ENCODE results near the gene USP46.

Gene USP46

DNA sequence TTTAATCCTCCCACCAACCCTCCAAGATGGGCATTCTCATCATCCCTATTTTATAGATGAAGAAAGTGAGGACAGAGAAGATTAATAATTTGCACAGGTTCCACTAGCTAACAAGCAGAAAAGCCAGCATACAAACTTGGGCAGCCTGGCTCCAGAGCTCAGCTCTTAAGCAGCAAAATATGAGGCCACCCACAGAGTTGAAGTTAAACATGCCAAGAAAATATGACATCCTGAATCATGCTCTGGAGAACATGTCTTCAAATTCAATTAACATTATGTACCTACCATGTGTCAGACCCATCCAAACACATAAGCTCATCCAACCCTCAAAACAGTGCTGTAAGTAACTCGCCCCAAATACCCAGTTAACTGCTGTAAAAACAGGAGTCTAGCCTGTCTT lies 33.9 kb downstream of the USP46 start:
- no peak for DNase-seq (ENCODE audit: low read depth, low spot score)
- H3K27ac ChIP-seq = no peak overlapping the region

- DNase-seq (ENCODE audit: low read depth, low spot score) = peak; percentile 5
These were observed 36.5 kb downstream of the USP46 start for GRCh38 chr4:52622564-52622963.

DNA sequence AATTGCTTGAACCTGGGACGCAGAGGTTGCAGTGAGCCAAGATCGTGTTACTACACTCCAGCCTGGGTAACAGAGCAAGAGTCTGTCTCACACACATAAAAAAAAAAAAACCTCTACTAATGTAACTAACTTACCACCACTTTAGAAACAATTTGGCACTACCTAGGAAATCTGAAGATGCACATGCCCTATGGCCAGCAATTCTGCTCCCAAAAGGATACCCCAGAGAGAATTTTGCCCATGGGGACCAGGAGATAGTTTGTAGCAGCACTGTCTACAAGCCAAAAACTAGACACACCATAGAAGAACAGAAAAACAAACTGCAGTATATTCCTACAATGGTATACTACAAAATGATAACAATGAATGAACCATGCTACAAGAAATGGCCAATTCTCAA lies 37.5 kb downstream of the USP46 start:
- H3K27ac ChIP-seq = no peak overlapping the region
- no peak for DNase-seq (ENCODE audit: low read depth, low spot score)

More at GRCh38 chr4:52622564-52622963, 36.5 kb downstream of the USP46 start:
- peak overlapping the region; percentile 19 for H3K27ac ChIP-seq

DNA sequence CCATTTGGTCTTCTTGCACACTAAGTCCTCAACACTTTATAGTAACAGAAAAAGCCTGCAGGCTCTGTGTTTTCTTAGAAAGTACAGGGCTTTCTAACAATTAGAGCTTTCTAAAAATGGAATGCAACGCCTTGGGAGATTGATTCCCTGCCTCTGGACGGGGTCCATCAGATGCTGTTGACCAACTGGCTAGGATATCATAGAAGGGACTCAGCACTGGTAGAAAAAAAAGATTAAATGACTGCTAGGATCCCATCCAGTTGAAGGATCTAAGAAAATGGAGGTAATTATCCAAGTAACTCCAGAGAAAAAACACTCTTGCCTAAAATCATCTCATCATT lies 39.5 kb downstream of the USP46 start:
- no peak for DNase-seq (ENCODE audit: low read depth, low spot score)

DNA sequence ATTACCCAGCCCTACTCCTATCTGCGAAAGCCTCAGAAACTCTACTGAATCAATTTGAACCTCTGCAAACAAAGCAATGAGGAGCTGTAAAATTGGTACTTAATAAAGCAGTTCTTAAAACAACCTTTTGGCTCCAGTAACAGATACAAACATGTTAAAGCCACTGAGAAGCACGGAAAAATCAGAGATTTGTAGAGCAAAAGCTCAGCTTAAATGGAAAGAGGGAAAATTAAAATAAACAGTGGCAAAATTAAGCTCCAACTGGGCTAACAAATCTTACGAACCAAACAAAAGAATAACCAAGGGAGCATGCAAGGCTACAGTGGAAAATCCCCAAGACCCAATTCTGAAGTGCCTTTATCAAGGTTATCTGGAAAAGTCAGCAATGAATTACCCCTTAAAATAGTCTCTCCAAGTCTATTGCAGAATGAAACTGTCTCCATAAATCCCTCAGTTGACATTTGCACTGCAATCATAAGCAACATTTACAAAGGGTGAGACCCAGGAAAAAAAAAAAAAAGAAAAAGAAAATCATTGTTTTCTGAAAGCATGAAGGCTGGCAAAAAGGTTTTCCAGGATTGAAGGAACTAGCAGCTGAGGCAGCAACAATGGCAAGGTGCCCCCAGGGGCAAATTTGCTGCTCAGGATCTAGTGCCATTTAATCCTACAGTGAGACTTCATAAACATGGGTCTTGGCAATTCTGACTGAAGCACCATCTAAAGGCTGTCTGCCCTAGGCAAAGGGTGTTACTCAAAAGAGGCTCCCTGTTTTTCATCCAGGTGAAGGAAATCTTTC lies 40.1 kb downstream of the USP46 start:
- no peak for DNase-seq (ENCODE audit: low read depth, low spot score)
- no peak overlapping the region for H3K27ac ChIP-seq

More for the DNA sequence above, 39.5 kb downstream of the USP46 start:
- no peak overlapping the region for H3K27ac ChIP-seq

DNA sequence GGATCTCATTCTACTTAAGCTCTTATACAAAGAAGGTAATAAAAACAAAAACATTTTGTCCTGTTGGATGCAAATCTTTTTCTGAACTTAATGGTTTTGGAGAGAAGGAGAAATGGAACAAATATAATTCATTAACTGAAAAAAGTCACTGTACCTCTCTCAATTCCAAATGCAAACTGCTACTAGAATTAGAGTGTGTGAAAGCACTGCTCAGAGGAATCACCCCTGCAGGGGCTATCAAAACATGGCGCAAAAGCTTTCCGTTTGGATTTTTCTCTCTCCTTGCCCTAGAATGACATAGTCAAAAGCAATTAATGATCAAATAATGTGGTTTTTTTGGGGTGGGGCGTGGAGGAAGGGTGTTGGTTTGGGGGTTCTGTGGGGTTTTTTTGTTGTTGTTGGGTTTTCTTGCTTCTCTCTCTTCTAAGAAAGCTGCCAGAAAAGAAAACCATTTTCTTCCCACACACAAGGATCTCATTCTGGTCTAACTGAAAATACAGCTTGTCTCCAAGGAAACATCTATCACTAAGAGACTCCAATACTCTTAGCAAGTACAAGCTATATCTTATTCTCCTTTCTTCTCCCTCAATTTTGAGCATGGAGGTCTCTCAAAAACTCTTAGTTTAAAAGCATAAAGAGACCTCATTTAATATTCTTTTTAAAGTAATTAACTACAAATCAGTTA lies 41.6 kb downstream of the USP46 start:
- no peak for DNase-seq (ENCODE audit: low read depth, low spot score)
- H3K27ac ChIP-seq = no peak overlapping the region

DNA sequence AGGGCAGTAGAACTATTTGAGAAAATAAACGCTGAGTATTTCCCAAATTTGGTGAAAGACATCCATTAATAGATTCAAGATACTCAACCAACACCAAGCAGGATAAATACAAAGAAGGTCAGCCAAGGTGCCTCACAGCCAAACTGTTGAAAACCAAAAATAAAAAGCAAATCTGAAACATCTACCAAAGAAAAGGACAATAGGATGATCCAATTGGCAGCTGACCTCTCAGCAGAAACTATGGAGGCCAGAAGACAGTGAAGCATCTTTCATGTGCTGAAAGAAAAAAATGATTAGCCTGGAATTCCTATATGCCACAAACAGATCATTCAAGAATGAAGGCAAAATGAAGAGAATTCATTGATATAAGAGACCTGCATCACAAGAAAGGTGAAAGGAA lies 44.9 kb downstream of the USP46 start:
- H3K27ac ChIP-seq = no peak overlapping the region
- DNase-seq (ENCODE audit: low read depth, low spot score) = no peak

- no peak overlapping the region for H3K27ac ChIP-seq
- DNase-seq (ENCODE audit: low read depth, low spot score) = no peak
These were observed 46.8 kb downstream of the USP46 start for GRCh38 chr4:52612341-52612740.

- no peak for DNase-seq (ENCODE audit: low read depth, low spot score)
- H3K27ac ChIP-seq = no peak overlapping the region
These were observed 48.0 kb downstream of the USP46 start for GRCh38 chr4:52611030-52611555.

GRCh38 chr4:52606726-52607125 lies 52.4 kb downstream of the USP46 start:
- H3K27ac ChIP-seq = no peak overlapping the region
- no peak for DNase-seq (ENCODE audit: low read depth, low spot score)

DNA sequence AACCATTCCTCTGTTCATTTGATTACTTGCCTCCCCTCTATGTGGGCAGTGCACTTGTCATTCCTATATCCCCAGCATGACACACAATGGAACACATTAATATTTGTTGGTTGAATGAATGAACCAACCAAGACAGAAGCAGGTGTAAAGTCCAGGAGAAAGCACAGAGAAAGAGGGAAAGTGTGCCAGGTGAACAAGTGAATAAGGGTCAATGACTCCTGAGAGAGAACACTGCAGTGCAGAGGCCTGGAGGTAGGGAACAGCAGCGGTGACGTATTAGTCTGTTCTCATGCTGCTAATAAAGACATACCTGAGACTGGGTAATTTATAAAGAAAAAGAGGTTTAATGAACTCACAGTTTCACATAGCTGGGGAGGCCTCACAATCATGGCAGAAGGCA lies 53.1 kb downstream of the USP46 start:
- H3K27ac ChIP-seq = no peak overlapping the region
- DNase-seq (ENCODE audit: low read depth, low spot score) = no peak

- DNase-seq (ENCODE audit: low read depth, low spot score) = no peak
- H3K27ac ChIP-seq = no peak overlapping the region
These were observed 54.9 kb downstream of the USP46 start for GRCh38 chr4:52604215-52604614.

- DNase-seq (ENCODE audit: low read depth, low spot score) = no peak
- no peak overlapping the region for H3K27ac ChIP-seq
These were observed 58.8 kb downstream of the USP46 start for GRCh38 chr4:52600275-52600674.

GRCh38 chr4:52595001-52595400 lies 64.1 kb downstream of the USP46 start:
- DNase-seq (ENCODE audit: low read depth, low spot score) = no peak
- H3K27ac ChIP-seq = no peak overlapping the region

DNA sequence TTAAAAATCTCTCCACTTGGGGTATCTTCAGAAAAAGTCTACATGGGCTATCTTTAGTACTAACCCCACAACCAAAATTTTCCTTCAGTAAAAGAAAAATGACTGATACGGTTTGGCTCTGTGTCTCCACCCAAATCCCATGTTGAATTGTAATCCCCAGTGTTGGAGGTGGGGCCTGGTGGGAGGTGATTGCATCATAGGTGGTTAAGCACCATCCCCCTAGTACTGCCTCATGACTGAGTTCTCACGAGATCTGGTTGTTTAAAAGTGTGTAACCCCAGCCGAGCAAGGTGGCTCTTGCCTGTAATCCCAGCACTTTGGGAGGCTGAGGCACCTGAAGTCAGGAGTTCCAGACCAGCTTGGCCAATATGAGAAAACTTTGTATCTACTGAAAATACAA lies 66.8 kb downstream of the USP46 start:
- DNase-seq (ENCODE audit: low read depth, low spot score) = no peak
- H3K27ac ChIP-seq = no peak overlapping the region

GRCh38 chr4:52588771-52589591 lies 70.1 kb downstream of the USP46 start:
- peak overlapping the region; percentile 25 for H3K27ac ChIP-seq
- peak; percentile 68 for DNase-seq (ENCODE audit: low read depth, low spot score)

DNA sequence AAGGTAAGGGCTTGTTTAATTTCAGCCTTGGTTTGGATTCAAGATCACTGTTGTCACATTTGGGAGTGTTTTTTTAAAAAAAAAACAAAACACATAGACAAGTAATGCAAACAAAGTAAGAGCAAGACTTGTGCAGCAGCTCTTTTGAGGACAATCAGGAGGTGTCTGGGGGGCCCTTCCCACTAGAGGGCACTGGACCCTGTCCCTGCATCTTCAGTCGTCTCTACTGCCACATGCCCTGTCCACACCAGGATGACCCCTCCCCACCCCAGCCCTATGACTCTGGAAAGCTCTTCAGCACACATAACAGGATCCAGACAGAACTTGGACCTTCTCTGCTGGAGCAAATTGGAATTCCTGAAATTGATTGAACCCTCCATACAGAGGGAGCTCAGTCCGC lies 71.0 kb downstream of the USP46 start:
- peak overlapping the region; percentile 25 for H3K27ac ChIP-seq
- no peak for DNase-seq (ENCODE audit: low read depth, low spot score)

DNA sequence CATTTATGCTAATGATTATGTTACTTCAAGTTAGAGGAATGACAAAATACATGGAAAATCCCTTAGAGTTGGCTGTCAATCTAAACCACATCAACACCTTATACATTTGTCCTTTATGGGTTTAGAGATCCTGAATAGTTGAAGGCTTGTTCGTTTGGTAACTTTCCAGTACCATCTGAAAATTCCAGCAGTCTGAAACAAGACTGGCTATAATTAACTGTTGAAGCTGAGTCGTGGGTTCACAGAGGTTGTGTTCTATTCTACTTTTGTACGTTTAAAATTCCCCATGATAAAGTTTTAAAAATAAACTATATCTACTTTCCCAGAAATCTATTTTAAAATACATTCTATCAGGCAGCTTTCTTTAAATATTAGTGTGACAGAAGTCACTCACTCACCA lies 73.0 kb downstream of the USP46 start:
- DNase-seq (ENCODE audit: low read depth, low spot score) = no peak
- no peak overlapping the region for H3K27ac ChIP-seq

DNA sequence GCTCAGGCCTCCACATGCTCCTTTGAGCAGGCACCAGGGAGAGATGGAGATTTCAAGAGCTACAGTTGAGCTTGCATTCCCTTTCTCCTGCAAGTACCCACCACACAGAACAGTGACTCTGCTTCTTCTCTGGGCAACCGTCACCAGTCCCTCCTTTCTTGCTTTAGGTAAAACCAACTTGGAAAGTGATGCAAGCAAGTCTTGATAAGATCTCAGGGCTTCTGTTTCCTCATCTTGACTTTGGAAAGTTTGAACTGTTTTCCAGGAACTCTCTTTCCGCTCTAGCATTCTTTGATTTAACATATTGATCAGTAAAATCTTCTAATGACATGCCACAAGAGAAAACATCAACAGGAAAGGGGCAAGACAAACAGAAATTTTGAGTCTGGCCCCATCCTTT lies 73.7 kb downstream of the USP46 start:
- DNase-seq (ENCODE audit: low read depth, low spot score) = no peak
- H3K27ac ChIP-seq = no peak overlapping the region

- H3K27ac ChIP-seq = no peak overlapping the region
- DNase-seq (ENCODE audit: low read depth, low spot score) = no peak
These were observed 79.4 kb downstream of the USP46 start for GRCh38 chr4:52579602-52580272.
